ENCODE results near the gene DNAH1.

Gene DNAH1

DNA sequence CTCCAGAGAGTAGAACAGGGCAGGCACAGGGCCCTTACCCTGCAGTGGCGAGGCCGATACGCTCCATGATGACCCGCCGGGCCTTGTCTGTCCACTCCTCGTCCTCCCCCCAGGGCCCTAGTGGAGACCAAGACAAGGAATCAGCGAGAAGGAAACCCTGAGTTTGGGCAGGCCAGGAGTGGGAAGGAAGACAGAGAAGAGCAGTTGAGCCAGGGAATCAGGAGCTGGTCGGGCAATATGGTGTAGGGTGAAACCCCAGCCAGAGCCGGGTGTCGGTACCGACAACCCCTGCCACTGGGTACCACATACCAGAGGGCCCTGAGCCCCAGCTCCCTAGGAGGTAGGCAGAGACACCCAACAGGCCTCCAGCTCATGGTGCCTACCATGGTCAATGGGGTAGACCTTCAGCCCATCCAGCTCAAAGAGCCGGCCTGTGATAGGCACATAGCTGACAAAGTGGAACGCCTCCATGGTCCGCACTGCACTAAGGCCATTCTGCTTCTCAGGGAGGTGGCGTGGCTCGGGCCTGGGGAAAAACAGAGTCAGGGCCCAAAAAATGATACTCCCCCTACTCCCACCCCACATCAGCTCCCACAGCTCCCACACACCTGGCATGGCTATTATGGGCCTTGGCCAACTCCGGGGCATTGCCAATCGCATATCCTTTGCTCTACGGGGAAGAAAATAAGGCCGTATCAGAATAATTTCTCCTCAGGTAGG lies 90.8 kb downstream of the DNAH1 start:
- DNase-seq: no peak

DNA sequence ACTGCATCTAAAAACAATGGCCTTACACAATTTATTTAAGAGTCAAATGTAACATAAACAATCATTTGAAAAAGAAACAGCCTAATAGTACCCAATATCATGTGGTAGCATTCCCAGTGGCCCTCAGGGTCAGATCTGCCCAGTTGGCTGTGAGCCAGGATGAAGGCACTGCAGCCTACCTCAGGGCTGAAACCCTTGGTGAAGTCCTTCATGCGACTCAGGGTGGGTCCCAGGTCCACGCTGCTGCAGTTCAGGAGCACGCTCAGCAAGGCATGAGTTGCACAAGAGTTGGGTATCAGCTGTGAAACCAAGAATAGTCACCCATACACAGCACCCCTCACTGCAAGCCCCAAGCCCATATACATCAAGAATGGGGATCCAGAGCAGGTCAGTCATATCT lies 91.7 kb downstream of the DNAH1 start:
- DNase-seq: no peak

DNA sequence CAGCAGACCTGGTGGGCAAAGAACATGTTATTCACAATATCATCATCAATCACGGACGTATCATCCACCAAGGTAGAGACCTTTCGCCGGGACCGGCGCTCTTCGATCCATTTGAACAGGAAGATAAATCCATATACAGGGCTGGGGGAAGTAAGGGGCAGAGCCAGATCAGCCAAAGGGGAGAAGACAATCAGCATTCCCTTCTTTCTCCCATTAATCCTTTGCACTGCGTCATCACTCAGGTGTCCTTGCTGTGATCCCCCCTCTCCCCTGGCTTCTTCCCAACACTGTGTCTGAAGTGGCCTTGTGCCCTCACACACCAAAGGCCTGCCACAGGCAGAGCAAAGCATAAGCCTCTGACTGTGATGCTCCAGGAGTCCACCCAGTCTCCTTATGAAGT lies 92.3 kb downstream of the DNAH1 start:
- no peak for DNase-seq

DNA sequence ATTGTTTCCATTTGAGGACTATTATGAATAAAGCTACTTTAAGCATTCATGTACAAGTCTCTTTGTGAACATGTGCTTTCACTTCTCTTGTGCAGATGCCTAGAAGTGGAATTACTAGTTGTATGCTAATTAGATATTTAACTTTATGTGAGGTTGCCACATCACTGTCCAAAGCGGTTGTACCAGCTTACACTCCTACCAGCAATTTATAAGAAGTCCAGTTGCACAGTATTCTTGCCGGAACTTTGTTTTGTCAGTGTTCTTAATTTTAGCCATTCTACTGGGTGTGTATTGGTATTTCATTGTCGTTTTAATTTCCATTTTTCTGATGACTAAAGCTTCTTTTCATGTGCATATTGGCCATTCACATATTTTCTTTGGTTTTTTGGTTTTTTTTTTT lies 99.7 kb downstream of the DNAH1 start:
- DNase-seq: no peak

DNA sequence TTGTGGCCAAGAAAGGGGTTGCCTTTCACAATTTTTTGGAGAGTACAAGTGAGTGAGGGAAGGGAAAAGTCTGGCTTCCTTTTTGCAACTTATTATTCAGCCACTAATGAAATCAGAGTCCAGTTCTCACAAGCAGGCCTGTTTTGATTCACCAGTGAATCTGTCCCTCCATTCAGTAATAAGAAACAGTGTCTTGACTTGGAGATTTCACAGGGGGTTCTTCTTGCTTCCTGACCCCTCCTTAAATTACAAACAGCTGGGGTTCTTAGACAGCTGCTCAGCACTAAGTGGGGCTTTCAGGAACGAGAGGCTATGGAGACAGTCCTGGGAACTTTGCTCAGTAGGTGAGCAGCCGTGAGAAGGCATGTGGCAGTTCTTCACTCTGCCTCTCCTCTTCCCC lies 104.3 kb downstream of the DNAH1 start:
- no peak for DNase-seq

DNA sequence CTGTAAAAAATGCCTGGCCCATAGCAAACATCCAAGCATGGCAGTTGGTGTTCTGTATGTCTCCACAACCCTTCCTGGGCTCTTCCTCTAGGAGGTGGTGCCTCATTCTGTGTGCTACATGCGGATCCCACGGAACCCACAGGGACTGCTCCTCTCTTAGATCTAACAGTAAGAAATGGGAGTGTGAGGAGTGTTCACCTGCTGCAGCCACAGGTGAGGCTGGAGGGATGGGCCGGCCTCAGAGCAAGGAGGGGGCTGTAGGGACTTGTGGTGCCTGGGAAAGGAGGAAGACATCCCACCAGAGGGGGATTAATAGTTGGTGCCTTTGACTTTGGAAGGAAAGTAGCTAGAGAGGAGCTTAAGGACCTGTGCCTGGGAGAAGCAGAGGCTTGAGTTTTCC lies 106.5 kb downstream of the DNAH1 start:
- DNase-seq: no peak

DNA sequence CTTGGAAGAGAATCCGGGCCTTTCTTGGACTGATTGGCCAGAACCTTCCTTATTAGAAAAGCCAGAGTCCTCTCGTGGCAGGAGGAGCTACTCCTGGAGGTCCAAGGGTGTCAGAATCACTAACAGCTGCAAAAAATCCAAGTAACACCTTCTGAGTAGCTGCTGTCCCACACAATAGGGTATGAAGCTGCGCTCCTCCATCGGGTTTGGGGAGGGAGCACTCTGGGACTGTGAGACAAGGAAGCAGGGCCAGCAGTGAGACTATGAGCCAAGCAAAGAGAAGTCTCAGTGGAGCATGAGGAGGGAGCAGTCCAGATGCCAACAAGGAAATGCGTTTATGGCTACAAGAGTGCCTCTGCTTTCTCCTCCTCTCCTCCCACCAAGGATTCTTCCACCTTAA lies 107.1 kb downstream of the DNAH1 start:
- no peak for DNase-seq

DNA sequence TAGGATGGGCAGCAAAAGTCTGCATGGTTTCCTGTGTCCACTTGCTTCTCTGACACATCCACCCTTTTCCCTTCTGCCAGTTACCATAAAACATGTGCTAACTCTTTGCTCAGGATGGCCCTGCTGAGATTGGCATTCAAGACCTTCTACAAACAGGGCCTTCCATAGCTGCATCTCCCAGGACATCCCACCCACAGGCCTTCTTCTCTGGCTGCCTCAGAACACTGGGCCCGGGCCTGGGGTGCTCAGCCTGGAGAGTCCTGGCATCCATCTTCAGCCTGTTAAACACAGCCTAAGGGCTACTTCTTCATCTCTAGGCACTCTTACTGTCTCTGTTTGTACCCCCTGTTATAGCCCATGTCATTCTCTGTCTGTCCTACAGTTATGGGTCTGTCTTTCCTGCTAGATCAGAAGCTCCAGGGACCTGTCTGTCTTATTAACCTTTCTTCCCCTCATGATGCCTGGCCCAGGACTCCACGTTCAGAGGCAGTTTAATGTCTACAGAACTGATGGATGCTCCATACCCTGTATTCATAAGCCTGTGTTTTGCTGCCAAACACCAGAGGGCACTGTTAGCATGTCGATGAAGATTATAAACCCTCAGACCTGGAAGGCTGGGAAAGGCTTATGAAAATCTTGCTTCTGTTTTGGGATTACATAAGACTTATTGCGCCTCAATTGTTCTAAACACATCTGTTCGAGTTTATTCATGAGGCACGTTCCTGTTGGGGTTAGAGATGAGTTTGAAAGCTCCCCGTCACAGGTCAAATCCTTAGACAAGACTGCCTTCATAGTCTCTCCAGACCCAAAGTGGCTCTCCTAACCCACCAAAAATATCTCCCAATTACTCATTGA lies 112.3 kb downstream of the DNAH1 start:
- peak; percentile 49 for DNase-seq

DNA sequence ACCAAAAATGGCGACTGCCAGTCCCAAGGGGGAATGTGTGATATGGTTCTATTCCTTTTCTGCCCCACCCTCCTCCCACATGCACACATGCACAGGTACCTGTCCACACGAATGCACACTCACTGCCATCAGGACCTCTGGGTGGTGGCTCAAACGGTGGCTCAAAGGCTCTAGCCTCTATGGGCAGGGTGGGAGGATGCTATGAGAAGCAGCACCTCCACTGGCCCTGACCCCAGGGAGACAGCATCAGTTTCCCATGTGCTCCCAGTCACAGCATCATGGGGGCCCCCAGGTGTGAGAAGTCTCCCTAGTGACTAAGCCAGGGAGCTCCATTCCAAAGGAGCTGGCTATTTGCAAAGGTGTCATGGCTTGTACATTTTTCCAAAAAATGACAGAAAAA lies 112.9 kb downstream of the DNAH1 start:
- no peak for DNase-seq

DNA sequence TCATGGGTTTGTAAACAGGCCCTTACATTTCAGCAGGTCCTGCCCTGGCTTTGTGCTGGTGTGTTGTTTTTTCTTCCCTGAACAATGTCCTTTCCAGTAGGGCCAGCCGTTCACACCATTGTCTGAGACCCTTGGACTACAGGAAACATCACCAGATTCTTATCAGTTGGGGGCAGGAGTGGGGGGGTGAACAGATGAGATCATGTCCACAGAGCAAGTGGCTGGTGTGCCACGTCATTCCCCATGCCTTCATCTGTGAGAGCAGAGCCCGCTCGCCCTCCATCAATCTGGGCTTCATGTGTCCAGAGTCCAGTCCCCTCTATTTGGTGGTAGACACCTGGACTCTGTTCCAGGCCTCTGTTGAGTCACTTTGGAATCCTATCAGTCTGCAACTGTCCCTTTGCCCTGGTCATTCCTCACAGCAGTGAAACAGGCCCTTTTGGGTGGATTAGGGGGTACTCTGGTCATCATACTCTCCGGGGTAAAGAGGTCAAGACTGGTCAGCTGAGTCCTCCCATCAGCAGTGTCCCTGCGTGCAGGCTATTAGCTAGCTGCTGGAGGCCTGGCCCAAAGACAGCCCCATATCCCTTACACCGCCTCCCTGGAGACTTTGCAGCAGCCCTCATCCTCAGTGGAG lies 113.8 kb downstream of the DNAH1 start:
- no peak for DNase-seq

DNA sequence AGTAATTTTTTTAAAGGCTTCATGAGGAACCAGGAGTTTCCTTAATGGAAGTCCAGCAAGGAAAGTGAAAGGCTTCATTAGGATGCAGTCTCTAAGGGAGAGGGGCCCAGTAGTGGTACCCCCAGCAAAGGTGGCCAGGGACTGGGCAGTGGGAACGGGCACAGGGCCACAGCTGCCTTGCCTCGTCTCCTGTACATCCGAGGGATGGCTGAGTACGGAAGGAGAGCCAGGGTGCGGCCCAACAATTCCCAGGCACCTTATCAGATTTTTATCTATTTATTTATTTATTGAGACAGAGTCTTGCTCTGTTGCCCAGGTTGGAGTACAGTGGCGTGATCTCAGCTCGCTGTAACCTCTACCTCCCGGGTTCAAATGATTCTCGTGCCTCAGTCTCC lies 114.3 kb downstream of the DNAH1 start:
- DNase-seq: no peak

DNA sequence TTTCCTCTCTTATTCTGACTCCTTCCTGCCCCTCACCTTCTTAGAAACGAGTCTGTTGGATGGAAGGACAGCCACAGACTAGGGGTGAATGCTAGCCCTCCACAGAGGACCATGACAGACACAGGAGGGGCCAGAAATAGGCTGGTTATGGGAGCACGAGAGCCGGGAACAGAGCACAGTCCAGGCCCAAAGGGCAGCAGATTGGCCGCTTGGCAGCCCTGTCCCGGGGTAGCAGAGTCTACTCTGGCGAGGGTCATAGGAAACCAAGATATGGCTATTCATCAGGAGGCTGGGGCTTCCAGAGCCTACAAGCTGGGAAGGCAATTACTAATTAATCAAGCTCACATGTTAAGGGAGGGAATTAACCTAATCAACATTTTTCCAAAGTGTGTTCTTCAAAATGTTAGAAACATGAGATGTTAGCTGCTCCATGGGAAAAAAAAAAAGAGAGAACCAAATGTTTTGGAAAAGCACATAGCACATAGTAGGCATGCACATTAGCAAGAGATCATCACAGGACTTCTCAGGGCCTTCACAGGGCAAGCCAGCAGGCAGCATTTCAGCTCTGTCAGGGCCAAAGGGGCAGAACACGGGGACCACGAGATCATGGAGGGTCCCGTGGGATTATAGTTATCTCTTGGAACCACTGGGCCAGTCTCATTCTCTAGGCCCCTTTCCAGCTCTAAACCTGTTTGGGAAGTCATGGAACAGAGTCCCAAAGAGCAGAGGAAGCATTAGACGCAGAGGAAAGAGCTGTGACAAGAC lies 115.5 kb downstream of the DNAH1 start:
- no peak for DNase-seq

DNA sequence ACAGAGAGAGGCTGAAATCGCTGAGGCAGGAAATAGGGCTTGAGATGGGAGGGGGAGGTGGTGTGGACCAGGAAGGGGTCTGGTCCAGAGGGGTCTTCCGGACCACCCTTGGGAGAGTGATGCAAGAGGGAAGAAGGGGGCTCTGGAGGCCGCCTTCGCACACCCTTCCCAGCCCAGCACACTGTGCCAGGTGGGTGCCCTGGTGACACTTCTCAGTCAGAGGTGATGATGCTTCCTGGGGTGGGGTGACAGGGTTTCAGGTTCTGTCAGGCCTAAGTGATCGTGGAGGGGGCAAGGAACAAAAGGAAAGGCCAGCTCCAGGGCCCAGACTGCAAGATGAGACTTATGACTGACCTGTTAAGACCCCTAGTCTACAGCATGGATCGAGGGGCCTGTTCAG lies 116.1 kb downstream of the DNAH1 start:
- DNase-seq: no peak

DNA sequence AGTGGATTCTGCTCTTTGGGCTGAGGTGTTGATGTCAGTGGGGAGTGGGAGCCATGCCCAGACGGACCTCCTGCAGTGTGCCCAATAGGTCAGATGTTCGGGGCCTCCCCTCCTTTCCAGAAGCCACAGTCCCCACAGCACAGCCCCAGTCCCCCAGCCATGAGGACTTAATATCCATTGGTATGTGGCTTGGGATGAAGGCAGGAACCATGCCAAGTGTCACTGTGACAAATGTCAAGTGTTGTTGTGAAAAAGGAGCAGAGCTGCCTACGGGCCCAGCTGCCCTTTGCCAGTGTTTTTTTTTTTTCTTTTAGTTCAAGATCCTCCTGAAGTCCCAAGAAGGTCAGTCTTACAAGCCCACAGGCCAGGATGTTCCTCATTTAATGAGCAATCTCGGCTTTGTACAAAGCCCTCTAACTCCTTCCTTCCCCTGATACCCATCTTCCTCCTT lies 116.6 kb downstream of the DNAH1 start:
- no peak for DNase-seq

DNA sequence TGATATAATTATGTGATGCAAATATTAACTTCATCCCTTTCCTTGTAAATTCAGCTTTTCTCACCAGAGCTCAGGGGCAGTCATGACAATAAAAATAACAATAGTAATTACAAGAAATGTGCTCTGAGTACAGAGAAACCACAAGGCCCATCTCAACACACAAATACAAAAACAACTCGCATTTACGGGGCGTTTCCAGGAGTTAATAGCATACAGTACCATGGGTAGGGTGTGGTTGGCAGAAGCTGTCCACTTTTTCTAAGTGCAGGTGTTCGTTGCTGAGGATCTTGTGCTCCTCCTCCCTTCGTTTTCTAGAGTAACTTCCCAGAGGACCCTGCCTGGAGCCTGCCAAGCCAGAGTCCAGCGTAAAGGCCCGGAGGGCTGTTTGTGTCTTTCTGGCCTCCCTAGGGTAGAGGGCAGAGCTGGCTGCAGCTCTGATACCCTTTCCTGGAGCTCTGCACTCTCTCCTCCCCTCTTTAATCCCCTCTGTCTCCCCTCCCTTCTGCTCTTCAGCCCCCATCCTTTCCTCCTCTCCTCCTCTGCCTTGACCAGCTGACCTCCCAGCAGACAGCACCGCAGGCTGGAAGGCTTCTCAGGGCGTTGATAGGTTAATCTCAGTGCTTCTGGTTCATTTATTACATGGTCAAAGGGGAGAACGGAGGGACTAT lies 117.3 kb downstream of the DNAH1 start:
- no peak for DNase-seq

DNA sequence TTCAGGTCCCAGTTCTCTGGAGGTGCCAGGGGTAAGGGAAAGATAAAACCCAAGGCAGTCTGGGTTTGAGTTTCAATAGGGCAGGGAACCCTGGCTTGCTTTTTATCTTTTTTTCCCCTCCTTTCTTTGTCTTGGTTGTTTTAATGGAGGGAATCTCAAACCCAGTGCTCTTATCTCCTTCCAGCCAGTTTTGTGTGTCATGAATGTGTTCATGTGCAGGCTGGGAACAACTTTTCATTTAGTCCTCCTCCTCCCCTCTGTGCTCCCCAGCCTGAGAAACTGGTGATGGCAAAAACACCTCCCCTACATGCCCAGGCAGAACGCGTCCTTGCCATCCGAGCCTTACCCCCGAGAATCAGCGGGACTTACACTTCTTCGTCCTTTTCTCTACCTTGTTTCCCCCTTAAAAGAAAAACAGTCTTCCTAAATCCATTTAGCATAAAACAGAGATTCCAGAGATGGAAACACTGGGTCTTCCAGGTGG lies 117.9 kb downstream of the DNAH1 start:
- no peak for DNase-seq

DNA sequence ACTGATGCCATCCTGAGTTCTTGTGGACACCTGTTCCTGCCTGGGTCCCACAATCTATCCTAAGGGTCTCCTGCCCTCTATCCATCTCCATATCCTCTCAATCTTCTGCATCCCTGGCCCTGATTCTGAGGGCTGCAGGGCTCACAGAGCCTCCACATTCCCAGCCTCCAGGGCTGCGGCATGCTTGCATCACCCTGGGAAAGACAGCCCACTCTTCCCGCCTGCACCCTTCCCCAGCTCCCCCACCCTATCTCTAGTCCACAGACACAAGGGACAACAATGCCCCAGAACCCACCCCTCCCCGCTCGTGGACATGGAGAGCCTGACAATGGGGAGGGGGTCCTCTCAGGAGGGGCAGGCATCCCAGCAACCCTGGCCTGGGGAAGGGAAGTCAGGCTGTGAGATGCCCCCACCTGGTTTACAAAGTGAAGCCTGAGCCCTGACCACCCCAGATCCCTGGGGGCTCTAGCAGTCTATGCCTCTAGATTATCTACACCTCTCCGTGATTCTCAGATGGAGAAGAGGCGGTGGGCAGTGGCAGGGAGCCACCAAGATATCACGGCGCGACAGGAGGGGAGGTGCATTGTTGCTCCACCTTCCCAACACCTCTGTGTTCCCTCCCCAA lies 118.5 kb downstream of the DNAH1 start:
- DNase-seq: no peak

DNA sequence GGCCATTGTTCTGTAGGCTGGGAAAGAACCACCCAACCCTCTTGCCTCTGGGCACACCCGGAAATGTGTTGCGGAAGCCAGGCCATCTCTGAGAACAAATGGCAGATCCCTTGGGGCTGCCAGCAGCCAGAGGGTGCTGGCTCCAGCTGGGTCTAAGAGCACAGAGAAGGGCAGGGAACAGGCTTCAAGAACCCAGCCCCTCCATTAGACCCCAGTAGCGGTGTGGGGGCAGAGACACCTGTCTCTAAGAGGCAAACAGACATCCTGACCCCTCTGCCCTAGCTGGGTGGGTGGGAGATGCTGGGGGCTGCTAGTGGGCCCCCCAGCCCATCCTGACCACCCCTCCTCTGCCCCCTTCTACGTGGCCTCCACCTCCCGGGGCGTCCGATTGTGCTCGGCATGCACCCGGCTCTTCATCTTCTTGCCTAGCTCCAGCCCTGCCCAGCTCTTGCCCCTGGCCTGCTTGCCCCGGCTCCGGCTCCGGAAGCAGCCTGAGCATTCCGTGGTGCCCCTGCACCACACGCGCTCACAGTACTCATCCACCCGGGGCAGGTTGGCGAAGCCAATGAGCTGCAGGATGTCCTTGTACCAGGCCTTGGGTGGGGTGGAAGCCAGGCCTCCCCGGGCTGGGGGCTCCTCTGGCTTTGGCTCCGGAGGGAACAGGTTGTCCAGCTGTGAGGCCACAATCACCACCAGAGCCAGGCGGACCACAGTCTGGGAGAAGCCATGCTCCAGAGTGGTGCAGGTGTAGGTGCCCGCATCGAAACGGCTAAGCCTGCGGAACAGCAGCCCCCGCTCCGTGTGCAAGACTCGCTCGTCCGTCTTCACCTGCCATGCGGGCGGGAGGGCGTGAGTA lies 119.4 kb downstream of the DNAH1 start:
- DNase-seq: no peak

DNA sequence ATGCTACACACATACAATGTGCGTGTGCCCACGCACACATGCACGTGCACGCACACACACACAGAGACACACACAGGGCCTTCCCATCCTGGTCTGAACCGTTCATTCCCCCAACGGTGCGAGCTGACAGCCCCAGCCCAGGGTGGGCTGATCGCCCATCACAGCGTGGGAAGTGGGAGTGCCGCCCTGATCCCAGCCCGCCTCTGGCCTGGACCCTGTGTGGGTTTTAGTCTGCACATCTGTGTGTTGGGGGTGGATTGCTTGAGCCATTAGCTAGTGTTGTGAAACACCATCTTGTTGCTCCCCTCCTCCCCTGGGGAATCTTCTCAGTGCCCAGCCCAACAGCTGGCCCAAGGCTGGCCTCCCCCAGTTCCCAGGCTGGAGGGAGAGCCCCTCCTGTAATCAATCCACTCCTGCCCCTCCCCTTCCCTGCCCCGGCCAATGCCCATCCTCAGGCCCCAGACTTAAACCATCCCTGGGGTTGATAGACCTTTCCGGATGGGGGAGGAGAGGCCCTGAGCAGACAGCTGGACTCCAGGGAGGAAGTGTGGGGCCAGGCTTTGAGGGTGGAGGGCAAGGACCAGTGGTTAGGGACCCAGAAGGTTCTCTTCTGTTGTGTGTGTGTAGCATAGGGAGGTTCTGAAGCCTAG lies 120.5 kb downstream of the DNAH1 start:
- DNase-seq: no peak

DNA sequence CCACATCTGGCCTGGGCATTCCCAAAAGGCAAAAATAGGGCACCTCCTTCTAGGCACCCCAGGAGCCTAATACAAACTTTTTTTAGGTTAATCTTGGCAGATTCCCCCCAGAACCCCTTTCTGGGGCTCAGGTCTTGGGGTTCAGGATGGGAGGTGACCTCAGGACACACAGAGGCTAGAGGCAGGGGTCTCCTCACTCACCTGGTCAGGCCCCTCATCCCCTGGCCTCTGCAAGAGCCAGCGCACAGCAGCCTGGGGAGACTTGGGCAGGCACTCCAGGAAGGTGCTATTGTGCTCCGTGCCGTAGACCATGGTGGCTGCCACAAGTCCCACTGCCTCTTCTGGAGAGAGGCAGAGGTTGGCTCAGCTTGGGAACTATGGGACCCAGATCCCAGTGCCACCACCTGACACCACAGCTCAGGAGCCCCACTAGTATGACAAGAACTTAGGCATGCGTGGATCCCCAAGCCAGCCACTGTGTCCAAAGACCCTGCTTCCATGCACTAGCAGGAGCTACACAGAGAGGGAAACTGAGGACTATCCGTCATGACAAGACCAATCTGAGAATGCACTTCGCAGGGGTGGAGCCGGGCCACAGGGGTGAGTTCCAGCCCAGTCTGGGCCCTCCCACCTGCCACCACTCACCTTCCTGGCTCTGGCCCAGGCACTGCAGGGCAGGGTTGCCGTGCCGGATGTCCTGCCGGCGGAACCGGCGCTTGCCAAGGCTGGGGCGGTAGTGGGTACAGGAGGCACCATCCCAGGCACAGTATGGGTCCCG lies 121.4 kb downstream of the DNAH1 start:
- DNase-seq: no peak
